ENCODE data around the gene PIK3C3. TPM values are rescaled to one million over a fixed set of nuclear protein-coding genes. Genes with fewer than 3 reads are reported as not detected.

PIK3C3 gene
- total RNA-seq, 1 experiment from 2014 or later: 50.5 TPM

- Mint-ChIP-seq H3K27ac (ENCODE audit: low read depth, unreplicated experiment) (no peak overlapping the region), H3K36me3 (ENCODE audit: insufficient read depth, unreplicated experiment) (peaks cover 14% of the 10 kb centered on the region), H3K9me3 (ENCODE audit: unreplicated experiment) (no peaks in the 10 kb centered on the region), H3K27me3 (ENCODE audit: insufficient read depth, unreplicated experiment) (no peaks in the 10 kb centered on the region), H3K4me1 (ENCODE audit: insufficient read depth, unreplicated experiment) (no peaks in the 10 kb centered on the region), H3K4me3 (ENCODE audit: unreplicated experiment) (no peak overlapping the region)
- ChIA-PET CTCF (interaction anchor here (0.6 to 1.0 kb wide), 2 partner anchors 12 to 26 kb away, joined by 3 to 4 read pairs; no protein-coding TSS in a partner anchor), POLR2A (no interaction called here)
- DNase-seq (ENCODE audit: unreplicated experiment): no peak
- intact Hi-C loops (cut with micrococcal nuclease): no loop called here
- BruUV-seq (replicated peaks): no TSS peak
- TF ChIP-seq, protein P1, sequence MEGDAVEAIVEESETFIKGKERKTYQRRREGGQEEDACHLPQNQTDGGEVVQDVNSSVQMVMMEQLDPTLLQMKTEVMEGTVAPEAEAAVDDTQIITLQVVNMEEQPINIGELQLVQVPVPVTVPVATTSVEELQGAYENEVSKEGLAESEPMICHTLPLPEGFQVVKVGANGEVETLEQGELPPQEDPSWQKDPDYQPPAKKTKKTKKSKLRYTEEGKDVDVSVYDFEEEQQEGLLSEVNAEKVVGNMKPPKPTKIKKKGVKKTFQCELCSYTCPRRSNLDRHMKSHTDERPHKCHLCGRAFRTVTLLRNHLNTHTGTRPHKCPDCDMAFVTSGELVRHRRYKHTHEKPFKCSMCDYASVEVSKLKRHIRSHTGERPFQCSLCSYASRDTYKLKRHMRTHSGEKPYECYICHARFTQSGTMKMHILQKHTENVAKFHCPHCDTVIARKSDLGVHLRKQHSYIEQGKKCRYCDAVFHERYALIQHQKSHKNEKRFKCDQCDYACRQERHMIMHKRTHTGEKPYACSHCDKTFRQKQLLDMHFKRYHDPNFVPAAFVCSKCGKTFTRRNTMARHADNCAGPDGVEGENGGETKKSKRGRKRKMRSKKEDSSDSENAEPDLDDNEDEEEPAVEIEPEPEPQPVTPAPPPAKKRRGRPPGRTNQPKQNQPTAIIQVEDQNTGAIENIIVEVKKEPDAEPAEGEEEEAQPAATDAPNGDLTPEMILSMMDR (IDR thresholded peaks at IDR 0.05; ENCODE audit: unreplicated experiment): no peak
Observed at GRCh38 chr18:42087876-42088275, 132.8 kb downstream of the PIK3C3 start.

GRCh38 chr18:42092848-42093247 is 137.8 kb downstream of the PIK3C3 start:
- intact Hi-C loops (cut with micrococcal nuclease): no loop called here
- H3K36me3 Mint-ChIP-seq (ENCODE audit: insufficient read depth, unreplicated experiment): peaks cover 6% of the 10 kb centered on the region

DNA sequence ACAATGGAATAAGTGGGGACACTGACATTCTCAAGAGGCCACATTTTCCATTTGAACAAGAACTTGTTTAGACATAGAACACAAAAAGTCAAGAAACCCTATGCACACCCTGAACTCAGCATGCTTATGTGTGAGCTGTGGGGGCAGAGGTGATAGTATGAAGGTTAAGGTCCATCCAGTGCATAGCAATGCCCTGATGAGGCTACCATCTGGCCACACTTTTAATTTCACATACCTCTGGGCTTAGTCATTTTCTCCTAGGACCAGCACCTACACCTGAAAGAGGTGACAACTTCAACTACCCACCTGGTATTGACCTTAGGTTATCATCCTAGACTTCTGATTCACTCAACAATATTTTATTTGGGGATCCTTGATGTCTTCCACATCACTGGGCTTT is 139.8 kb downstream of the PIK3C3 start:
- ChIA-PET CTCF (no interaction called here), POLR2A (no interaction called here)
- intact Hi-C loops (cut with micrococcal nuclease): no loop called here
- no TSS peak for BruUV-seq (replicated peaks)
- Mint-ChIP-seq H3K27me3 (ENCODE audit: insufficient read depth, unreplicated experiment) (no peaks in the 10 kb centered on the region), H3K4me1 (ENCODE audit: insufficient read depth, unreplicated experiment) (no peaks in the 10 kb centered on the region), H3K36me3 (ENCODE audit: insufficient read depth, unreplicated experiment) (no peaks in the 10 kb centered on the region), H3K4me3 (ENCODE audit: unreplicated experiment) (no peak overlapping the region), H3K9me3 (ENCODE audit: unreplicated experiment) (no peaks in the 10 kb centered on the region), H3K27ac (ENCODE audit: low read depth, unreplicated experiment) (no peak overlapping the region)
- DNase-seq (ENCODE audit: unreplicated experiment): no peak
- TF ChIP-seq, protein P1 (IDR thresholded peaks at IDR 0.05; ENCODE audit: unreplicated experiment): no peak

More at GRCh38 chr18:42092848-42093247, 137.8 kb downstream of the PIK3C3 start:
- no peak for DNase-seq (ENCODE audit: unreplicated experiment)
- TF ChIP-seq, protein P1 (IDR thresholded peaks at IDR 0.05; ENCODE audit: unreplicated experiment): no peak
- no peaks in the 10 kb centered on the region for H3K9me3 Mint-ChIP-seq (ENCODE audit: unreplicated experiment)
- CTCF ChIA-PET: interaction anchor here (0.9 to 1.1 kb wide), 3 partner anchors 21 to 1478 kb away, joined by 3 to 4 read pairs (median 4); no protein-coding TSS in a partner anchor
- H3K4me3 Mint-ChIP-seq (ENCODE audit: unreplicated experiment): no peak overlapping the region
- no peaks in the 10 kb centered on the region for H3K4me1 Mint-ChIP-seq (ENCODE audit: insufficient read depth, unreplicated experiment)
- POLR2A ChIA-PET: interaction anchor here (0.7 kb wide), 1 partner anchor 1865 kb away, joined by 3 read pairs; no protein-coding TSS in a partner anchor
- no peaks in the 10 kb centered on the region for H3K27me3 Mint-ChIP-seq (ENCODE audit: insufficient read depth, unreplicated experiment)
- H3K27ac Mint-ChIP-seq (ENCODE audit: low read depth, unreplicated experiment): no peak overlapping the region
- no TSS peak for BruUV-seq (replicated peaks)

DNA sequence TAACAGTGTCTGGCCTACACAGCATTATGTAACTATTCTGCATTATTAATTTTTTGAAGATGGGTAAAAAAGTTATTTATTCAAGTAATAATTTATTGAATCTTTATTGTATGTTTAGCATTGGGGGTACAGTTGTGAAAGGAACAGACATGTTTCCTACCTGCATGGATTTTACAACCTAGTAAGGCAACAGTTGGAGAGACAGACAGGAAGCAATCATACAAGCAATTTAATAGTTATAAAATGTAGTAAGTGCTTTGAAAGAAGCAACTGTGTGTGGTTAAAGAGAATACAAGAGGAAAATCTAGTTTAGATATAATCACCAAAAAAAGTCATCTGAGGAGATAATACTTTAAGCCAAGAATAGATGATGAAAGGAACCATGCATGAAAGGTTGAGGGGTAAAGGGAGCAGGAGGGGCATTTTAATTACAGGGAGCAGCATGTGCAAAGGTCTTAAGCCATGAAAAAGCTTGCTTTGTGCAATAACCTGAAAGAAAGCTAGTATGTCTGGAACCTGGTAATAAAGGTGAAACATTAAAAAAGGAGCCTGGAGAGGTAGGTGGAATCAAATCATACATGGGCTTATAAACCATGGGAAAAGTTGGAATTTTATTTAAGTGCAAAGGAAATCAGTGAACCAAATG is 140.8 kb downstream of the PIK3C3 start:
- intact Hi-C loops (cut with micrococcal nuclease): no loop called here
- Mint-ChIP-seq H3K27me3 (ENCODE audit: insufficient read depth, unreplicated experiment) (no peaks in the 10 kb centered on the region), H3K27ac (ENCODE audit: low read depth, unreplicated experiment) (no peak overlapping the region), H3K36me3 (ENCODE audit: insufficient read depth, unreplicated experiment) (no peaks in the 10 kb centered on the region), H3K4me3 (ENCODE audit: unreplicated experiment) (no peak overlapping the region), H3K4me1 (ENCODE audit: insufficient read depth, unreplicated experiment) (no peaks in the 10 kb centered on the region), H3K9me3 (ENCODE audit: unreplicated experiment) (no peaks in the 10 kb centered on the region)
- CTCF ChIA-PET: interaction anchor here (1.3 kb wide), 1 partner anchor 18 kb away, joined by 4 read pairs; no protein-coding TSS in a partner anchor
- no peak for DNase-seq (ENCODE audit: unreplicated experiment)
- POLR2A ChIA-PET: no interaction called here
- no TSS peak for BruUV-seq (replicated peaks)
- TF ChIP-seq, protein P1 (IDR thresholded peaks at IDR 0.05; ENCODE audit: unreplicated experiment): no peak
